Kasumi-1 (cell line): ENCODE data around the gene CBX2.

Source experiments
- DNase-seq, 2 experiments: peaks; one replicate each; lab custom pipeline; 2025; lab: John Stamatoyannopoulos, UW

The CBX2 gene

DNA sequence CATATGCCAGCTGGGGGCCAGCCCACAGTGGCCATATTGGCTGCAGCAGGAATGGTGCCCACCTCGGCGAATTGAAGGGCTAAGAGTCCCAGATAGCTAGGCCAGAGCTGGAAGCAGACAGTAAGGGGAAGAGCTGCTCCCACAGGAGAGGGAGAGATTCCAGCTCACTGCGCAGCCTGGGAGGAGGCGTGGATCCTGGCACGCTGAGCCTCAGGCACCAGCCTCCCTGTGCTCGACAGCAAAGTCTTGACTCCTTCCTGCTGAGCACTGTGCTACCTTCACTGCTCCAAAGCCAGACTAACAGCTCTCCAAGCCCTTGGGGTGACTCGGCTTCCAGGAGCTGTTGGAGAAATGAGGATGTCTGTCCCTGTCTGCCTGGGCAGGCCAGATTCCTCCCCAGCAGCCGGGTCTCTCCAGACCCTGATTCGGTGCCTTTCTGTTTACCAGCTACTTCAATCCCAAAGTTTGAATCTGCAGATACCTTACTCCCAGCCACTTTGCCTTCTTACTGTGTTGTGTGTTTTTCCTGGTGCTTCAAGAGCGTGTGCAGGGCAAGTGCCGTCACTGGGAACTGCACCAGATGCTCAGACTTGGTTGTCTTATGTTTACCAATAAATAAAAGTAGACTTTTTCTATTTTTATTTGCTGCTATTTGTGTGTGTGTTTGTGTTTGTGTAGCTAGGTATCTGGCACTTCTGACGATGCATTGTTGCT is 9.1 kb downstream of the CBX2 start:
- no peak for DNase-seq

DNA sequence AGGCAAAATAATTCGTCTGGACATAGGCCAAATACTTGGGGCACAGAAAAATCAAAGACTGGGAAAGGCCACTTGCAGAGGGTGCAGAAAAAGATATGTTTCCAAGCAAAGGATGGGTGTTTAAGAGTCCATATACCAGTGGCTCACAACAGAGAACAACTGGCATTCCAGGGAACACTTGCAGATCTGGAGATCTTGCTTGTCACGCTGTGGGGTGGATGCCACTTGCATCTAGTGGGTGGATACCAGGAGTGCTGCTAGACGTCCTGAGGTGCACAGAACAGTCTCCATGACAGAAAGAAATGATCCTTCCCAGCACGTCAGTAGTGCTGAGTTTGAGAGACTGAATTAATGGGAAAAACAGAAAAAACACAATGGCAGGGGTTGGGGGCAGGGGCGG is 10.5 kb downstream of the CBX2 start:
- DNase-seq, result no peak

DNA sequence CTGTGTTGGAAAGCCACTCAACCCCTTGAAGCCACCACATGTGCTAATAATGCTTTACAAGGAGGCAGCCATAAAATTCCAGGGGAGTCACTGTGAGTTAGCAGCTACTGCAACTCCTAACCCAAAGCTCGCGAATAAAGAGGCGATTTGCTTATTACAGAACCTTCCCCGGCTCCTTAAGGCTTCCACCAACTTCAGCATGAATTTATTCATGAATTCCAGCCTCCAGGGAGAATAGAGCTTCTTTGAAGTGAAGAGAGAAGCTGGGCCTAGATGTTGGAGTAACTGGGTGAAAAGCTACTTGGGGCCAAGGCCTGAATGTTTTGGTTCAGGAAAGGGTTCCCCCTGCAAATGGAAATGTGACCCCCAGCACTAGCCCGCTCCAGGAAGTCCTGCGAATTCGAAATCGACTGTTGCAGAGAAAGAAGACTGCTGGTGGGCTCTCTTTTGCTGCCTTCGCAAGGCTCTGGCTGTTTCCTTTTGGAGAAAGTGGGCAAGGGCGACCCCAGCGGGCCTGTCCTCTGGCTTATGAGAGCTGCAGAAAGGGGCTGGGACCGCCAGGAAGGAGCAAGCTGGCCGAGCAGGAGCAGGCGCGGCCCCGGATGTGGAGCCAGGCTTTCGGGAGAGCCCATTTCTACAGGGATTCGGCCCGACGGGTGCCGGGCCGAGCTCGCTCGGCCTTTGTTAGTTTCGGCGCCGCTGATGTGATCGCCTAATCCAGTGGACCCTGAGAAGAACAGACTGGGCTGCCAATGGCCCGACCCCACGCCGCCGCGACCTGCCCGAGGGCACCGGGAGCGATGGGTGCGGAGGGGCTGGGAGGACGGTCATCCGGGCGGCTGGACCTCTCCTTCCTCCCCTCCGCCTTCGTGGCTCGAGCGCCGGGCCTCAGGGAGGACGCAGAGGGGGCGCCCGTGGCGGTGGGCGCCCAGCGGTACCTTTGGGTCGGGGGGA is 11.3 kb downstream of the CBX2 start:
- DNase-seq, result no peak

DNA sequence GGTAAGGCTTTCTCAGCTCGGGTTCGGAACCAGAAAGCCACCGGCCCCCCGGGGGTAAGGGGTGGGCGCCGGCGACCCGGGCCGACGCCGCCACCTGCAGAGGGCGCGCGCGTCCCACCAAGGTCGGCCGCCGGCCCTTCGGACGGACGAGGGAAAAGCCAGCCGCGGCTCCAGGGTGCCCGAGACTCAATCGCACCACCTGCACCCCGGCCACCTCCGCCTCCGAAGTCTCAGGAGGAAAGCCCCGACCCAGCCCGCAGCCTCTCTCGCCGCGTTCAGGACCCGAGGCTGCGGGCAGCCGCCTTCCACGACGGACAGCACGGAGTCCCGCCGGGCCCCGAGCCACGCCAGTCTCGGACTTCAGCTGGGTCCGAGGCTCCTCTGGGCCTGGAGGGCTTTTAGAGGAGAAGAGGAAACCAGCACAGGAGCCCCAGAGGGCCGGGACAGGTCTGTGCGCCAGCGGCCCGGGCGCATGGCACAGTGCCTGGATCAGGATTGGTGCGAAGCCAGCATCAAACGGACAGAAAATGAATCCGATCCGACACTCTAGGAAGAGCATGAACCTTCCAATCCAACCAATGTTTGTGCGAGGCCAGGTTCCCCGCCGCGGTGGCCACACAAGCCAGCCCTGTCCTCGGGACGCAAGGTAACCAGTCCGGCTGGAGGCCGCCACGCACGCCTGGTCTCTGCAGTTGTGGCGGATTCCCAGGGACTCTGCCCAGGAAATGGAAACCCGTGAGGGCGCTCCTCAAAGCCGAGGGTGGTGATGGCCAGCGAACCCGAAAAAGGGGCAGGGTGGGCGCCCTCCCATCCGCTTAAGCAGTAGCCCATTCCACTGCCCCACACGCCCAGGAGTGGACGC is 12.2 kb downstream of the CBX2 start:
- DNase-seq, result peak in 1 of 2 experiments; percentile 27

DNA sequence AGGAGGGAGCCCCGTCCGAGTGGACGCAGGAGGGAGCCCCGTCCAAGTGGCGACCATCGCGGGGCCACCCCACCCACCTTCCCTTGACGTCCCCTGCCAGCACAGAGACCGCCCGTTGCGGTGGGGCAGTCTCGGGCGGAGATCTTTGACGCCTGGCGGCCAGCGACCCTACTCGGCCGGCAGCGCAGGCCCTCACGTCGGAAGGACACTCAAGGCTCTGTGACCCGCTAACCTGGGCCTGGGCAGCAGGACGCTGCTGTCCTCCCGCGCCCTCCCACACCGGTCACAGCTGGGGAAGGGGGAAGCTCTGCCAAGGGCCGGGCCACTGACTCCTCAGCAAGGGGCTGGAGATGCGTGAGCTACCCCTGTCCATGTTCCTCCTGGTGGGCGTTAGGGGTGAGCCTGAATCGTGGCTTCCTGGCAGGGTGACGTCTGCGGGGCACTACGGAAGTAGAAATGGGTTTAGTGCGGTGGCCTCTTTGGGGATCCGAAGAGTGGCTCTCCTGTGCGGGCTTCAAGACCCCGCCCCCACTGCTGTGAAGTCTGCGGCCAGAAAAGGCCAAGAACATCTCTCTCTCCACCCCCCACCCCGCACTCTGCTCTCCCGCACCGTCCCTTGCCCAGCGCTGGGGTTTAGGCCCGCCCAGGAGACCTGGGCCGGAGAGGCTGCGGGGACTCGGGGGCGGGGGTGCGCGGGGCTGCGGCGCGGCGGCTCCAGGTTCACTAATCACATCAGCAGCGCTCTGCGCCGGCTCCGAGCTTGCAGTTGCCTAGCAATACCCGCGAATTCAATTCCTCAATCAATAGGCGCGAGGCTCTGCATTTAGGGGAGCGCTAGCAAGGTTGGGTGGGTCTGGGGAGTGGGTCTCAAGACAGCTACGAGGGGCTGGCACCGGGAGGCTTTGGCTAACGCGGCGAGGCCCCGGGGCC is 13.1 kb downstream of the CBX2 start:
- DNase-seq, result no peak

DNA sequence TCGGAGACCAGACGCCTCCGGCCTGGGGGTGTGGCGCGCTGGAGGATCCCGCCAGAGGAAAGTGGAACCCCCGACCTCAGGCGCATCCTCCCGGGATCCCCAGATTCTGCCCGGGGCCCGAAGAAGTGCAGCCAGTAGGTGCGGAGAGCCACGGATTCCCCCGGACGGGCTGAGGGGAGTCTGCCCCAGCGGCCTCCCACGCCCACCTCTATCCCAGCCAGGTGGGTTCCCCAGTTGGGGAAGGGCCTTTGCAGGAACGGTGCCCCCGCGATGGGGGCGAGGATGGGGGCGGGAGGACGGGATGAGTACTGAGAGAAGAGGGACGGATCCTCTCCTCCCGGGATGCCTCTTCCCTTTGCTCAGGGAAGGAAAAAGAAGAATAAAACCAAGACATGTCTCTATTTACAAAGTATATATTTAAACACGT is 13.8 kb downstream of the CBX2 start:
- DNase-seq, result no peak

DNA sequence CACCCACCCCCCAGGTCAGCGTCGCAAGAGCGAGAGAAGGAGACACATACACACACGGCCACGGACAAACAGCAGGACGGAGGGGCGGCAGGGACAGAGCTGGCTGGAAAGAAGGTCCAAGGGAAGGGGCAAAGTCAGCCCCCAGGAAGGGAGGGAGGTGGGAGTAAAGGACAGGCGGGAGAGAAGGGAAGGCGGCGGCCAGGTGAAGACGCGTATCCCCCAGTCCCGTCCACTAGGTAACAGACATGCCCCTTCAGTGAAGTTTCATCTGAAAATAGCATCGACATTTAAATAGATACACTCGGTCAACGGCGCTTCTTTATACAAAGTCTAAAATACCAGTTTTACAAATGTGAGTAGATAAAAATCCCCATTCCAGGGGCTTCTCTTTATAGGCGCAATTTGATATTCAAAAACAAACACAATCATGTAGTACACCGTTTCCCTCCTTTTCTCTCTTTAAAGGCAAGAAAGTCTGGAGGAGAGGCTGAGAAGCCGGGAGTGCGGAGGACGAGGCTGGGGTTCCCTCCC is 14.5 kb downstream of the CBX2 start:
- DNase-seq, result no peak

DNA sequence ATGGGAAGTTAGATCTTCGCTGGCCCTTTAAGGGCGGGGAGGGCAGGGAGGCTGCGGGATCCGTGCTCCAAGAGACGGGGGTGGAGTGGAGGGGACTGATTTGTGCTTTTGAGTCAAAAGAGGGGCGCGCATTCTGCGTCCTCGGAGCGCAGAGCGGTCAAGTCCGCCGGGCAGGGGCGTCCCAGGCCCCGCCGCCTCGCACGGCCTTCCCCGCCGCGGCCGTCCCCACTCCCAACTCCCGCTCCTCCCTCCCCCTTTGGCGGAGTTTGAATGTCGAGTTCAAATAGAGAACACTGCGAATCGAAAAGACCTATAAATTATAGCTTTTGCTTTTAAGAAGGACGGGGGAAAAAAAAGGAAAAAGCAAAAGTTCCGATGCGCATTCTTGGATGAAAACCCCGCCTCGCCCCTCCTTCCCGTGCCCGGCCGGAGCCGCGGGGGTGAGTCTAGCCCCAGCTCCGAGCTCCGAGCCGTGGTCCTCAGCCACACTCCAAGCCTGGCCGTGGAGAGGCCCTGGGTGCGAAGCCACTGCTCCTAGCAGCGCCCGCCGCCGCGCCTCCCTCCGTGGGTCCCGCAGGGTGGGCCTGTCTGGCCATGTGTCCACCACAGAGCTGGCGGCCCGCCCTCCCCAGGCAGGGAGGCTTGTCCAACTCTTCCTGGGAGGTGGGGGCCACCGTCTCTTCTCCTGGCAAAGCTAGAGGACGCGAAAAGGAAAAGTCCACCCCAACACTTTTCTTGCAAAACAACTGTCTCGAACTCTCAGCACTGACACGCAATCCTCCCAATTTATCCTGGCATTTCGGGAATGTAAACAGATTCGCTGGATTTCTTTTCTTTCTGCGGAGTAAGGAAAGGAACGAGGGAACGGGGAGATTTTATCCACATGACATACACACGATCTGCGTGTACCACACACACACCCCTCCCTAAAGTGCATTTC is 15.3 kb downstream of the CBX2 start:
- no peak for DNase-seq

DNA sequence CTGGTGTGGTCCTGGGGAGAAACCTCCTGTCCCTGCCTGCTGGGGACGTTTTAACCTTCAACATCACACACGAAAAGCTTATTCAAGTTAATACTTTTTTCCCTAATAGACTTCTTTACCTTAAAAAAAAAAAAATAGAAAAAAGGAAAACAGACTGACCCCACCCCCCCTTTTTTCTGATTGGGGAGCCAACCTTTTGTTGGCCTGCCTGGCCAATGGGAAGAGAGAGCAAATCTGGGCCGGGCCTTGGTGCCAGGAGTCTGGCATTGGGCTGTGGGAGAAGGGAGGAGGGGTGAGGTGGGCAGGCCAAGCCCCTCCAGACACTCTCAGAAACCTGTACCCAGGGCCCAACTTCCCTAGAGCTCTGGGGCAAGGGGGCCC is 16.0 kb downstream of the CBX2 start:
- DNase-seq, result no peak

DNA sequence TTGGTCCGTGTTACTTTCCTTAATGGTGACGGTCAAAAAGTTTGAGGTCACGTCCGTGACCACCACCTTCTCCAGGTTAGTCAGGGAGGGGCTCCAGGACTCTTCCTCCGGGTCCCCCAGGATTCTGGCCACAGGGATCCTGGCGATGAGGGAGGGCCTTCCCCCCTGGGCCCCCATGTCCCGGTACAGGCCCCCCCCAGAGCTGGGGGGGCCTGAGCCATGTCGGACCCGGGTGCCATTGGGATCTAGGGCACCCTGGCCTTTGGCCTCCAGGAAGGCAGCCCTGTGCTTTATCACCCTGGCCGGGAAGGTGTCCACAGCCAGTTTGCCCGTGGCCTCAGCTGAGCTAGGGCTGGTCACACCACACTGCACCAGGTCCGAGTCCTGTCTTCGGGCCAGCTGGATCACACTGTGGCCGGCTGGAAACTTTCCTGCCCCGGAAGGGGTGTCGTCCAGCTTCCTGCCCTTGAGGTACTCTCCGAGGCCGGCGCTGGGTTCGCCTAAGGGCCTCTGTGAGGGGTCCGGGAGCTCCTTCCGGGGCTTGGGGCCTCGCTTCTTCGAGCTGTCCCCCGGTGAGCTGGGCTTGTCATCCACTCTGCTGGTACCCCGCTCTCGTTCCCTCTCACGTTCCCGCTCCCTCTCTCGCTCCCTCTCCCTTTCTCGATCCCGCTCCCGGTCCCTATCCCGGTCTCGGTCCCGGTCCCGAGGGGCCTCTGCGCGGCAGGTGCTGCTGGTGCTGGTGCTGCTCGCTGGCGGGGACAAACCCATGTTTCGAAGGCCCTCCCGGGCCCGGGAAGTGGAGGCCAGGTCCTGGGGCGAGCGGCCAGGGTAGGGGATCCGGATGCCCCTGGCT is 16.9 kb downstream of the CBX2 start:
- no peak for DNase-seq

DNA sequence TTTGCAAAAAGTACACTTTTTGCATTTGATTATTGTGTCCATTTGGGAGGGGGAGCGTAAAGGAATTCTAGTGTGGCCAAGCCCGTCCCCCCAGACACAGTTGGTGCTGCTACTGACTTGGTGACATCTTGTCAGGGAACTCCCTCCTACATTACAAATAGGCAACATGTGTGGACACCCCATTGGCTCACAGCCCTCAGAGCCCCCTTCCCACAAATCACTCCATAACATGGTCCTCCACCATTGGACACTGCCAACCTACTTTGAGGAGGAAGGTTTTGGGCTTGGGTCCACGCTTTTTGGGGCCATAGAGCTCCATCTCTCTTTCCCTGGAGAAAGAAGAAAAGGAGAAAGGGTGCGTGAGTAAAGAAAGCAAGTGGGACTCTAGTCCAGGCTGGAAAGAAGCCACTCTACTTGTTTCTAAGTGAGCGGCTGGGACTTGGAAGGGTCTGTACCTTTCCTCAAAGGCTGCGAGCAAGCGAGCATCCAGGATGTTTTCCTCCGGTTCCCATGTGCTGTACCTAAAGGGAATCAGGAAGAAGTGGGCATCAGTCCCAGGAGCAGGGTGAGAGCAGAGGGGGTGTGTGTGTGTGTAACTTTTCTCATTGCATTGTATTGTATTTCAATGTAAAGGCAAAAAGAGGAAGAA is 18.0 kb downstream of the CBX2 start:
- peak; percentile 84 to 86 for DNase-seq

DNA sequence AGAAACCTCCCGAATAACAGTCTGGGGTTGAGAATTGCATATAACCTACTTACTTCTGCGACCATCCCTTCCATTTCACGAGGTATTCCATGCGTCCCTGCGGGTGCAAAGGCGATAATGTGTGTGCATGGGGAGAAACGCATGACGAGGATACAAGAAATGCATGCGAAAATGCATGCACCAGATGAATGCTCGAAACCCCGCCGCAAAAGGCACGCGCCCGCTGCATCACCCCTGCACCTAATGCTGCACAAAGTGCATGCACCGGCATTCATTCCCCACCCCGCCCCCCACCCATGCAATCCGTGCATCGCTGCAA is 18.5 kb downstream of the CBX2 start:
- no peak for DNase-seq

DNA sequence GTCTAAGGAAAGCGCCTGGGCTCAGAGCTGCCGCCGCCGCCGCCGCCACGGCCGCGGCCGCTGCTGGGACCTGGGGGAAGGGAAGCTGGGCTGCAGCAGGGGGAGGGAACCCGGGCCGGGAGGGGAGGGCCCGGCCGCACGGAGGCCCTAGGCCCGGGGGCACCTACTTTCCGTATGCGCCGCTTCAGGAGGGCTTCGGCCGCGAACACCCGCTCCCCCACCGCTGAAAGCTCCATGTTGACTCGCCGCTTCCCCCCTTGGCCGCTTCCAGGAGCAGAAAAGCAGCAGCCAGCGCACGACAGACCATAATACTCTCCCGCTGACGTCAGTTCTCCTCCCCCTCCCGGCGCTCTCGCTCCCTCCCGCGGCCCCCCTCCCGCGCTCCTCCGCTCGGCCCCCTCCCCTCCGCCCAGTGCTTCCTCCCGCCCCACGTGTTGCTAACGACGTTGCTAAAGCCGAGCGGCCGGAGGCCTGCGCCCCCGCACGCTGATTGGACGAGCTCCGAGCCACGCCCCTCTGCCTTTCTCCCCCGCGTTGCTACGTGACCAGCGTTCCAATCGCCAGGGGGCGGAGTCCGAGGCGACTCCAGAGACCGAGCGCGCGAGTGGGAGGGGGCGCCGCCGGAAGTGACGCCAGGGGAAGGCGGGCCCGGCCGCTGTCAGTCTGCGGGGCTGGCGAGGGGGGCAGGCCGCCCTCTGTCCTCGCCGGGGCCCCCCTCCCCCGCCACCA is 19.0 kb downstream of the CBX2 start, which contains the start of gene CBX8:
TSS of gene CBX8 (minus strand) at position 315 of the 729 bp plus-strand sequence. CDS start at position 236, 79 bp downstream.
- DNase-seq, result peak; percentile 100

DNA sequence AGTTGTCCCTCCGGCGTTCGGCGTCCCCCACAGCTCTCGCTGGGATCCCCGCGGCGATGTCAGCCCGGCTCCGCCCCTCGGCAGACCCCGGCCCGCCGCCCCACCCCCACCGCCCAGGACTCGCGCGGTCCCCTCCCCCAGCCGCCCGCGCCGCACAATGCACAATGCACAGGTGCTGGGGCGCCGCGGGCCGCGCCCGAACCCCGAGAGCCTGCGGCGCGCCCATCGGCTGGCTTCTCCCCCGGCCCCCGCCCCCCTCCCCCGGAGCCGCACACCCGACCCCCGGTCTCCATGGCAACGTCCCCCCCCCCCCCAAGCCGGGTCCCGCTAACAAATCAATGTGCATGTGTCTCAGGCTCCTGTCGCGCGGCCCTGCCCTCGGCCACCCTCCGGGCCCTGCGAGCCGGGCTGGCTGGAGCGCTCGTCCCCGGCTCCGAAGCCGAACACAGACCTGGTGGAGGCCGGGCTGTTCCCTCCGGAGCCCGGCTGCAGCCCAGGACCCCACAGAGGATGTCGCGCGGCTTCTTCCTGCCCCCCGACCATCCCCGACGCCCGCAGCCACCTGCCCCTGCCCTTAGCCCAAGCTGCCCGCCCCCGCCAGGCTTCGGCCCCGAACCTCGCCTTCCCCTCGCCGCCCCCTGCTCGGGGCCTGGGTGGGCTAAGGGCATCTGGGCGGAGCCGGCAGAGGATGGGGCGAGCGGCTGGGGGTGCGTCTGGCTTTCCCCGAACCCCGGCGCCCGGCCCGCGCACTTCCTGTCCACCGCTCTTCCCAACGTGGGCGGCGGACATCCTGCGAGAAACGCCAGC is 19.7 kb downstream of the CBX2 start:
- no peak for DNase-seq

DNA sequence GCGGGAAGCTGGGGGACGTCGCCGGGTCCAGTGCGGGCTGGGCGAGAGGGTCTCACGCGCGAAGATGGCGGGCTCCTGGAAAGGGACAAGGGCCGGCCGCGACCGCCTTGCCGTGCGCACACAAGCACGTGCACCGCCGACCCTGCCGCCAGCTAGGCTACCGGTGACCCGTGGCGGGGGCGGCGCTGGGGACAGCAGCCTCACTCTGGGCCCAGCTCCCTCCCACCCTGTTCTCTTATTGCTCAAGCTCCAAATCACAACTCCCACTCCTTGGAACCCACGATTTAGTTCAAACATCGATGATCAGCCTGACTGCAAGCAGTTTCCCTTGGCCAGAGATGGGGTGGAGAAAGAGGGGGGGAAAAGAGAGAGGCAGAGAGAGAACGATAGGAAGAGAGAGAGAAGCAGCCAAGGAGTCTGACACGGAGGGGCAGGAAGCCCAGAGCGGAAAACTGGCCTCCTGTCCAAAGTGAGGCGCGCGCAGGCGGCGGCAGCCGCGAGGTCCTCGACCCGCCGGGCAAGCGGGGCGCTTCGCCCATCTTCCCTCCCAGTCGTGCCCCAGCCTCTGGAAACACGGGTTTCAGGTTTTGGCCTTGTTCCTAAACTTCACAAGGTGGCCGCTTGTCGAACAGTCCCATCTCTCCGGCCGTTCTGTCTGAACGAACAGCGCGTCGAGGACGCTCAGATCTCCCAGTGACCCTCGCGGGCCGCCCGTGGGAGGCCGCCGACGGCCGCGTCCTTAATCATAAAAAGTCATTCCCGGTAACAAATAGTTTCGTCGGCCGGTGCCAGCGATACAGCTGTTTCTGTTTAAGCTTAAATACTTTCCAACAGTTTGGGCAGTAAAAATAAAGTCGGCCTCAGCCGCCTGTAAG is 20.6 kb downstream of the CBX2 start:
- DNase-seq, result no peak

DNA sequence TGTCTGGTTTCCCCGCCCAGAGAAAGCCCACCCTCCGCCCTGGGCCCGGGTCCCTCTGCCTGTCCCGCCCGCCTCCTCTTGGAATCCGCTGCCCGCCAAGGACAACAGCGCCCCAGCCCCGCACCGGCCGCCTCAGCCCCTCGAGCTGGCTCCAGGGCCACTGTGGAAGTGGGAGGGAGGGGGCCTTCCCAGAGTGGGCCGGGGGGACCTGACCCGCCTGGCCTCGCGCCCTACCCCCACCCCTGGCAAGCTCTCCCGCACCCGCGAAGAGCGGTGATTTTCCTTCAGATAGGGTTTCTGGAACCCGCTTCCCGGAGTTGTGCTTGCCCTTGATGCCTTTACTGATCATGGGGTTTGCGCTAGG is 21.2 kb downstream of the CBX2 start:
- no peak for DNase-seq
